ENCODE data around the gene SLC39A7.

GRCh38 chr6:33248932-33249731, 48.5 kb downstream of the SLC39A7 start:
- TF ChIP-seq ZNF274 (IDR thresholded peaks at IDR 0.05; ENCODE audit: low read depth, low read length): no peak
- no peak for TF ChIP-seq SUZ12 (IDR thresholded peaks at IDR 0.05; ENCODE audit: extremely low read depth, insufficient read depth, insufficient read length)

Data from NT2/D1 (cell line).